ENCODE measurements around the gene IL1RAPL1. TPM values are rescaled to one million over a fixed set of nuclear protein-coding genes. Genes with fewer than 3 reads are reported as not detected.

Gene IL1RAPL1
- total and polyA plus RNA-seq, 8 donors: 0.05 to 0.20 (median 0.09) TPM; not detected in 5

- TF ChIP-seq CTCF (IDR thresholded peaks at IDR 0.05): no peak
- ATAC-seq (no peak), FAIRE-seq (no peak), DNase-seq (no peak)
- peaks cover 0 to 7% (median 1%) of the 10 kb centered on the region in 4 donors for H3K27me3 ChIP-seq
- intact Hi-C loops (cut with DNase I): no loop called here
- WGBS, 2 donors: 44 to 72% methylated on average over 2 of the region's 2 CpGs
- H3K9me3 ChIP-seq: no peaks in the 10 kb centered on the region
- no peak overlapping the region for H3K4me3 ChIP-seq
- no peak overlapping the region for H3K27ac ChIP-seq
- H3K4me1 ChIP-seq: no peaks in the 10 kb centered on the region
- no peaks in the 10 kb centered on the region for H3K36me3 ChIP-seq
Measured at GRCh38 chrX:29065477-29065876, 478.2 kb downstream of the IL1RAPL1 start.

GRCh38 chrX:29066516-29066915 is 479.3 kb downstream of the IL1RAPL1 start:
- FAIRE-seq (no peak), ATAC-seq (no peak), DNase-seq (no peak)
- H3K9me3 ChIP-seq: no peaks in the 10 kb centered on the region
- H3K27me3 ChIP-seq: peaks cover 0 to 10% (median 1%) of the 10 kb centered on the region in 4 donors
- intact Hi-C loops (cut with DNase I): no loop called here
- no peak for TF ChIP-seq CTCF (IDR thresholded peaks at IDR 0.05)
- no peaks in the 10 kb centered on the region for H3K4me1 ChIP-seq
- H3K27ac ChIP-seq: no peak overlapping the region
- H3K4me3 ChIP-seq: no peak overlapping the region
- H3K36me3 ChIP-seq: no peaks in the 10 kb centered on the region
- WGBS, 2 donors: 15 to 33% methylated on average over 1 of the region's 1 CpG

- no peaks in the 10 kb centered on the region for H3K4me1 ChIP-seq
- intact Hi-C loops (cut with DNase I): no loop called here
- H3K36me3 ChIP-seq: no peaks in the 10 kb centered on the region
- peaks cover 0 to 10% (median 1%) of the 10 kb centered on the region in 4 donors for H3K27me3 ChIP-seq
- ATAC-seq (no peak), DNase-seq (no peak), FAIRE-seq (no peak)
- 53 to 60% methylated on average over 4 of the region's 4 CpGs for WGBS, 2 donors
- H3K4me3 ChIP-seq: no peak overlapping the region
- H3K27ac ChIP-seq: no peak overlapping the region
- no peaks in the 10 kb centered on the region for H3K9me3 ChIP-seq
- TF ChIP-seq CTCF (IDR thresholded peaks at IDR 0.05): no peak
Measured at GRCh38 chrX:29067351-29067750, 480.1 kb downstream of the IL1RAPL1 start.

GRCh38 chrX:29071525-29072320 is 484.5 kb downstream of the IL1RAPL1 start:
- FAIRE-seq: no peak
- intact Hi-C loops (cut with DNase I): no loop called here

More at GRCh38 chrX:29071525-29072320, 484.5 kb downstream of the IL1RAPL1 start:
- Histone ChIP-seq H3K27me3 (peaks cover 0 to 10% (median 0%) of the 10 kb centered on the region in 4 donors), H3K4me1 (no peaks in the 10 kb centered on the region), H3K36me3 (no peaks in the 10 kb centered on the region), H3K9me3 (no peaks in the 10 kb centered on the region), H3K27ac (no peak overlapping the region), H3K4me3 (no peak overlapping the region)
- WGBS, 2 donors: 62 to 69% methylated on average over 5 of the region's 5 CpGs
- TF ChIP-seq CTCF (IDR thresholded peaks at IDR 0.05): no peak
- no peak for DNase-seq
- no peak for ATAC-seq
